Stimulated activated CD8-positive, alpha-beta memory T cell treated with anti-CD3 and anti-CD28 coated beads, Interleukin-4, amount 100 ng/mL, for 24 hours (primary cell): ENCODE results near the gene SPARC.

Experiments used
- DNase-seq: peaks from one replicate; pipeline ENCODE4 v3.0.0-alpha.2; 2020; ENCODE audit warnings: low read depth

SPARC gene

DNA sequence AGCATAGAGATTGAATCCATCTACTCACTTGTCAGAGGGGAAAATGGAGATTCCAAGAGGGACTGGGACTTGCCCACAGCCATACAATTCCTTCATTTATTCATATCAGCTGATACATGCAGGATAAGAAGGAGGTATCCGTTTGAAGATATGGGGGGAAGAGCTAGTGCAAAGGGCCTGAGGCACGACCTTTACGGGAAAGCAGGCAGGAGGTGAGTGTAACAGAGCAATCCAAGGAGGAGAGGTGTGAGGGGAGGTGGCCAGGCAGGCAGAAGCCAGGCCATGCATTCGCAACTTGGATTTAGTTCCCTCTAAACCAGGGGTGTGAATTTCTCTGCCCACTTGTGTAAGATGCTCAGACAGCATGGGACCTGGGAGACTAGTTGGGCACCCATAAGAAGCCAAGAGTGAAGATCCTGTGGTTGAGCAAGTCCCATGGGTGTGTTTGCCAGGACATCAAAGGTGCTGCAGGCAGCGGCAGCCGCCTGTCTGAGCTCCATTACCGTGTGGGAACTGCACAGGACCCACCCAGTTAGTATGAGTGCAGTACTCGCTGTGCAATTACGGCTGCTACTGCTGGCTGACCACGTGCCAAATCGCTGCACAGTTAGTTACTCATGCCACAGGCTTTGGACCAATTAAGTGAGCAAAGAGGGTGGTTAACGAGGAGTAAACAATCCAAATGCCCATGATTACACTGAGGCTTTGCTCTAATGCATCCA is 64.2 kb downstream of the SPARC start:
- no peak for DNase-seq

DNA sequence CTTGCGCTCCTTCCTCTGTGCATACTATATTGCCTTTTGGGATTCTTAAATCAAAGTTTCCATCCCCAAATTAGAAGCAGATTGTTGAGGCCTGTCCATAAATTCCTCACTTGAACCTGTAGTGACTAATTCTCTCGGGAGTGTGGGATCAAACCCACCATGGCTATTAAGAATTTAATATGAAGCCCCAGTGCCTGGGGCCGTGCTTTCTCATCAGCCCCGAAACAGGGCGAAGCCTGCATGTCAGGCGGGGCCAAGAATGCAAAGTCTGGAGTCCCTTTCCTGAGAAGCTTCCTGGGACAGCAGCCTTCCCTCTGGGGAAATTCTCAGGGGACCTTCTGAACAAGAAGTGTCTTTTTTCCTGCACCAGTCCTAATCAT is 66.3 kb downstream of the SPARC start:
- DNase-seq, result no peak

DNA sequence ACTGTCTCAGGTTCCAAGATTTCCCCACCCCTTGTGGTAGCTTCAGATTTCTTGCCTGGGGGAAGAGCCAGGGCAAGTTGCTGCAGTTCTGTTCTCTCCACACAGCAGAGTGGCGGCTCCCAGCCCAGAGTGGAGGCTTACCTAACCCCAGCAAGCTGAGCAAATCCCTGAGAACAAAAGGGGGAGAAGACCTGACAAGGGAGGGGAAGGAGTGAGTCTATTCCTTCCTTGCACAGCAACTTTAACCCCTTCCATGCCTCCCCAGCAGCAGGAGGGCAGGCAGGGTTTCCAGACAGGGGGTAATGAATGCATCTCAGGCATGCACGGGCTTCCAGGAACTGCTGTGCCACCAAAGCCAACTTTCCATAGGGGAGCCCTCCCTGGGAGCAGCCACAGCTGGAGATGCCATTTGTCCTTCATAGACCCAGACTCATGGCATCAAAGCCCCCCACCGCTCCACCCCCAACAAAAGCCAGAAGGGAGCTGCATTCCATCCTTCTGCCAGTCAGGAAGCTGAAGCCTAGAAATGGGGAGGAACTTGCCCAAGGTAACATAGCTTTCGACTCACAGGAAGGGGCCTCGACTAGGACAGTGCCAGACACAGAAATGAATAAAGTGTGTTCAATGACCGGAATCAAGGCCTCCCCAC is 66.8 kb downstream of the SPARC start:
- DNase-seq, result no peak

DNA sequence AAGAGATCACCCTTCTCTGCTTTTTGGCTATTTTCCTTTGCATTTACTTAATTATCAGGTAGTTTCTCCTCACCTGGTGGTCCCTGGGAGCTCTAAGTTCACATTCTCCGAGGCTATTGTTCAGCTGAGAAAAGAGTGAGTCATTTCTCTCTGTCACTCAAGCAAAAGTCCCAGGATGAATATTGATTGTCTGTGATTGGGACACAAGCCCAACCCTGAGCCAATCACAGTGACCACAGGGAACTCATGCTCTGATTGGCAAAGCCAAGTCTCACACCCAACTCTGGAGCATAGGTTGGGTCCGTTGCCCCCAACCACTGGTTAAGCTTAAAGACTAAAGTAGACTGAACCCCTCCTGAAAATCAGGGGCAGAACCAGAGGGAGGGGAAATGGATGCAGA is 67.8 kb downstream of the SPARC start:
- DNase-seq, result no peak

DNA sequence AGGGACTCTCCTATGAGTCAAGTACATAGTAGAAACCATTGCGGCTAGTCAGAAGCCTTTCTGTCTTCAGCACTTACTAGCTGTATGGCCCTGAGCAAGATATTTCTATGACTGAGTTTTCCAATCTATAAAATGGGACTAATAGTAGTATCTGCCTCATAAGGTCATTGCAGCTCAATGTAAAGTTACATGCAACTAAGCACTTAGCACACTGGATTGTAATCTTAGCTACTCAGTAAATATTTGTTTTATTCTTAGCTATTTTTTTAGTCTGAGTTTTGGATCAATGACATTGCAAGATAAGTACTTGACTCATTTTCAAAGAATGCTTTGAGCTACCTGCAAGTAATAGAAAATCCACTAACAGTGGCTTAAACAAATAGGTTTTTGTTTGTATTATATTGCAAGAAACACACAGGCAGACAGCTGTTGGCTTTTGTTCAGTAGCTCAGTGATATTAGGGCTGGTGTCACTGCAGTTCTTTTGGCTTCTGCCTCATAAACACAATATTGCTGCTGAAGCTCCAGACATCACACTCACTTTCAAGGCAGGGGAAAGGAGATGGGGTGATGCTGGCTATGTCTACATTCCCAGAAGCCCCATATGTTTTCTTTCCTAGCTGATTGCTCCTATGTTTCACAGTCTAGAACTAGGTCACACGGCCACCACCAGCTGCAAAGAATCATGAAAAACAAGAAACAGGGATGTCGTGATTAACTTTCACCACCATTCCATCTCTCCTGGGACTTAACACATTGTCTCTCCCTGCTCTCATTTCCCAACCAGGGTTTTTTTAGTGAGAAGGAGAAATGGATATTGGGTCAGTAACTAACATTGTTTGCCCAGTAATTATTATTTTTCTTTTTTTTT is 68.6 kb downstream of the SPARC start:
- no peak for DNase-seq

DNA sequence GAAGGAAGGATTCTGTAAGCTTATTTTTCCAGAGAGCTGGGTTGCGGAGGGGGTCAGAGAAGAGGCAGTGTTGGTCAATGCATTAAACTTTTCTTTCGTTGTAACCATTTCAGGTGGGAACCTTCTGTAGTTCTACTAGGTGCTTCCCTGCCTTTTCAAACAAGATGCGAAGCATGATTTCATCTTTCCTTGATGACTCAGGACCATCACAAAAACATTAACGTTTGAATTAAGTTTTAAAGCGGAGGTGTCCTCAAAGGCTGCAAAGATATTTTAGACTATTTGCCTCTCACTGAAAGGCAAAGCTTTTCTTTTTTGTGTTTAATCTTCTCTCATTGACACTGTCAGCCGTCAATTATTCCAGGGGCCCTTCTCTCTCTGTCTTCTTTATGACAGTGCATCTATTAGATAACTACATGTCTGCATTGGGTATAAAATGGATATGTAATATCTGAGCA is 69.3 kb downstream of the SPARC start:
- DNase-seq, result no peak

DNA sequence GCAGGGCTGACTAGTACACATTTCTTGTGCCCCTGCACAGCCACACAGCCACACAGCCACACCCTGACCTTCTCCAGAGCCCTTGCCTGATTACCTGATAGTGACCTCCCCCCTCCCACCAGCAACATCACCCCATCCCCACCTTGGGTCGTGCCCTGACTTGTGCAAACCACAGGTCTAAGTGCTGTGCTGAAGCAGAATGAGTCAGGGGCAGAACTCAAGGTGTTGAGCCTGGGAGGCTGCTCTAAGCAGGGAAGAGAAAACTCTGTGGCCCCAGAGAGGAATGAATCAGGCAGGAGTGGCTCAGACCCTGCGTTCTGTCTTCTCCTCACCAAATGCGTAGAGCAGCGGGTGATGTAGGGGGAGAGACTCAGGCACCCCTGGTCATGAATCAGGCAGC is 71.3 kb downstream of the SPARC start:
- DNase-seq, result no peak

DNA sequence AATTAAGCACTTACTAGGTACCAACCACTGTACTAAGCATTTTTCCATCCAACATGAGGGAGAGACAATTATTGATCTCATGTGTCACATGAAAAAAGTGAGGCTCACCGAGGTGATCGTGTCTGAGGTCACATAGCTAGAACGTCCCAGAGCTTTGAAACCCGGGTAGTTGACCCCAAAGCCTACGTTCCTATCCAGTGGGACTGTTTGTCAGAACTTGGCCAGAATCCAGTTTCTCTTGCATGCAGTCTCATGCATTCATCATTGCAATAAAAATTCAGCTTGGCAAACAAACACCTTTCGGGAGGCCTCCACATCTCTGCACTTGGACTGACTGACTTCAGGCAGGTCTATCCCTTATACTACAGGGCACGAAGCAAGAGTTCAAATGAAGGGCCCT is 72.2 kb downstream of the SPARC start:
- no peak for DNase-seq

DNA sequence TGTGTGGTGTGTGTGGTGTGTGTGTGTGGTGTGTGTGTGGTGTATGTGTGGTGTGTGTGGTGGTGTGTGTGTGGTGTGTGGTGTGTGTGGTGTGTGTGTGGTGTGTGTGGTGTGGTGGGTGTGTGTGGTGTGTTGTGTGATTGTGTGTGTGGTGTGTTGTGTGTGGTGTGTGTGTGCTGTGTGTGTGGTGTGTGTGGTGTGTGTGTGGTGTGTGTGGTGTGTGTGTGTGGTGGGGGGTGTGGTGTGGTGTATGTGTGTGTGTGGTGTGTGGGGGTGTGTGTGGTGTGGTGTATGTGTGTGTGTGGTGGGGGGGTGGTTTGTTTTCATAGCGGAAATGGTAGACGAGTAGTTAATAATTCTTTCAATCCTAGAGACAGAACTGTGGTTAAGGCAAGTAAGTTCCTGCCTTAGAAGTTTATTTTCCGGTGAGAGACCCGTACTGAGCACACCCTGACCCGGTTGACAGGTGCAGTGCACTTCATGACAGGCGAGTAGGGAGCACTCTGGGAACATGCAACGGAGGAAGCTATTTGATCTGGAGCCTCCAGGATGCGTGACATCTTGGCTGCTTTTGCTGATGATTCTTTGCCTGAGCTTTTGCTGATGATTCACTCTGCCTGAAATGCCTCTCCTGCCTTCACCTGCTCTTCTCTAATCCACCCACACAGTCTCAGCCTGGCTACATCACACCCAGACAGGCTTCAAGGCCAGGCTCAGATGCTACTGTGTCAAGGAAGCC is 73.9 kb downstream of the SPARC start:
- no peak for DNase-seq

DNA sequence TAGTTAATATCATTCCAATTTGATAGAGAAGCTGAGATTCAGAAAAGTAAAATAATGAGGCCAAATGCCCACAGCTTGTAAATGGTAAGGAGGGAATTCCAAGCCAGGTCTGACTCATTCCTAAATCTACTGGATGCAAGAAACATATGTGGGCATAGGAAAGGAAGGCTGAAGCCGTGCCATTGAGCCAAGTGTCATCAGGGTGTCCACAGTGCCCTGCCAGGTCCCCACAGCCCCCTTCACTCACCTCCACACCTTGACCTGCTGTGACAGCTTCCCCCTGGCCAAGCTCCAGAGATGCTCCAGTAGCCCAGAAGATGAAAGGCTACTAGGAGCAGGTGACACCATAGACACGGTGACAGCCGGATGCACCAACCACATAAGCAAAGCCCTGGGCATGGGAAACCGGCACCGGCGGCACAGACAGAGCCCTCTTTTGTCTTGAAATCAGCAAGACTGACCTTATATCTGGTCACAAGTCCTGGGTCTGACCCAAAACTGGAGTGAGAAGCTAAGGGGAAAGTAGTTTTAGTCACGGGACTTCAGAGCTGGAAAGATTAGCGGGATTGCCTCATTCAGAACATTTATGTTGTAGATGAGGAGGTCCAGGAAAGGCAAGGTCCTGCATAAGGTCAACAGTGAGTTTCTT is 75.5 kb downstream of the SPARC start:
- DNase-seq, result no peak
